Stimulated activated CD4-positive, alpha-beta T cell treated with anti-CD3 and anti-CD28 coated beads, TNF-alpha, amount 100 ng/mL, for 48 hours (primary cell): Measurements from ENCODE around the gene CACNA1D.
"Not testable (repeated sequence)": the region's sequence is repeated elsewhere in the genome, so short reads cannot be mapped to it uniquely, and the experiment has no call there.

Experiments
- DNase-seq, 3 donors: peaks; one replicate each; pipeline ENCODE4 v3.0.0-alpha.2; 2020; ENCODE audit warnings: low read depth in 3 of 3

The CACNA1D gene

DNA sequence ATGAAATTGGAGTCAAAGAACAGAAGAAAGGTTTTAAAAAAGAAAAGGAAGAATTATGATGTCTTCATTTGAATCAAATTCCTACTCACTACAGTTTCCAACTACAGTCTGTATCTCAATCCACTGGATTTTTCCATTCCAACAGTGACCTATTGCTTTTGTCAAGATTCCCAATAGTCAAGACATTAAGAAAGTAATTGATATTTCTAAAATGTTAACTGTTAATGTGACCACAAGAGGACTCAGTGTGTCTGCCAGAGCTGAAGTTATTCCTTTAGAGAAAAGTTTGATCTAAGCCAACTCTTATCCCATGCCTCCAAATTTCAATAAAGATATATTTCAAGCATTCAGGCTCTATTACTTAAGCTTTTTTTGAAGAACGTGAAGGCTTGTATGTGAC, 163.2 kb downstream of the CACNA1D start:
- no peak for DNase-seq

- no peak for DNase-seq
Measured at GRCh38 chr3:53658613-53659193, 164.3 kb downstream of the CACNA1D start.

DNA sequence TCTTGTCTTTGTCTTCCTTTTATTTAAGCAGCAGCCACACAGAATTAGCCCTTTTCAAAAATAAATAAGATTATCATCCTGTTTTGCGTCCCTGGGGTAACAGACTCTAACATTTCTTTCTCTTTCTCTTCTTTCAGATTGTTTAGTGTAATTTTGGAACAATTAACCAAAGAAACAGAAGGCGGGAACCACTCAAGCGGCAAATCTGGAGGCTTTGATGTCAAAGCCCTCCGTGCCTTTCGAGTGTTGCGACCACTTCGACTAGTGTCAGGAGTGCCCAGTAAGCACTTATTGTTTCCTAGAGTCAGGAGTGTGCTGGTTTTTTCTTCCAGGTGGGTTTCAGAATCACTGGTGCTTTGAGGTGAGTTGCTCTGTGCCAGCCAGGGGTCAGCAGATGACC, 165.6 kb downstream of the CACNA1D start:
- no peak for DNase-seq

DNA sequence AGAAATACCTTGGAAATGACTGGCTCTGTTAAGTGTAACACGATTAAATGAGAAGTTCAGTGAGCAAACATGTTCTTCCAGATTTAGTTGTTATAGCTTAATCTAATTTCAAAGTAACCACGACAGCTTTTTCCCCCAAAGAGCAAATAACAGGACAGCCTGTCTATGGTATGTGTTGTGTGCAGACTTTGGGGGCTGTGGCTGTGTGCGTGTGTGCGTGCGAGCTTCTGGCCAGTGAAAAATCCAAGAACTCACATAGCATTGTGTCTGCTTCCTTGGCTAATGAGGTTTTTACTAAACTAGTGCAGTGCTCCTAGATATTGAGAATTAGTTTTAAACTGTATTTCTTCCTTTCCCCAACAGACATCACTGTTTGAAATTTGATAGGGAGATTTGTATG, 167.1 kb downstream of the CACNA1D start:
- no peak for DNase-seq

- DNase-seq, result not testable (repeated sequence)
Measured at GRCh38 chr3:53664812-53665211, 170.4 kb downstream of the CACNA1D start.

DNA sequence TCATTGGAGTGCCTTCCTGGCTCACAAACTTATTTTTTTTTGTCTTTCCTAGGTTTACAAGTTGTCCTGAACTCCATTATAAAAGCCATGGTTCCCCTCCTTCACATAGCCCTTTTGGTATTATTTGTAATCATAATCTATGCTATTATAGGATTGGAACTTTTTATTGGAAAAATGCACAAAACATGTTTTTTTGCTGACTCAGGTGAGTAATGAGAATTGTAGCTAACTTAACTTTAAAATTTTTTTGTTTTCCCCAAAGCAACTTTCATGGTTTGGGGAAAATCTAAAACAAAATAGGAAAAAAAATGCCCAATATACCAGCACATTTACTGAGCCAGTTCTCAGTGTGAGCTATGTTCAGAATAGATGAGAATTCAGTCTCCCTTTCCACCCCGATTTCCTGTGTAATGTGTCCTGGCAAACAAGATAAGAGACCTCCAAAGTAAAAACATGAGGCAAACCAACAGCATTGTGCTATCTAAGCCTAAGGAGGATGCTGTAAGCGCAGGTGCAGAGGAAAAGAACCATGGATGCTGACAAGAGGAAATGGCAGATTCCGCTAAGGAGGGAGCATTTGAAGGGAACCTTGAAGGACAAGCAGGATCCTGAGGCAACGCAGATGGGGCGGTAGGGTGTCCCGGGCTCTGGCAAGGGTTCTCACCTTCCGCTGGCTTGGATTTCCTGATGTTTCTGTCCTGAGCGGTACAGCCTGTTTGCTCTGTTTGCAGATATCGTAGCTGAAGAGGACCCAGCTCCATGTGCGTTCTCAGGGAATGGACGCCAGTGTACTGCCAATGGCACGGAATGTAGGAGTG, 171.4 kb downstream of the CACNA1D start:
- no peak for DNase-seq

DNA sequence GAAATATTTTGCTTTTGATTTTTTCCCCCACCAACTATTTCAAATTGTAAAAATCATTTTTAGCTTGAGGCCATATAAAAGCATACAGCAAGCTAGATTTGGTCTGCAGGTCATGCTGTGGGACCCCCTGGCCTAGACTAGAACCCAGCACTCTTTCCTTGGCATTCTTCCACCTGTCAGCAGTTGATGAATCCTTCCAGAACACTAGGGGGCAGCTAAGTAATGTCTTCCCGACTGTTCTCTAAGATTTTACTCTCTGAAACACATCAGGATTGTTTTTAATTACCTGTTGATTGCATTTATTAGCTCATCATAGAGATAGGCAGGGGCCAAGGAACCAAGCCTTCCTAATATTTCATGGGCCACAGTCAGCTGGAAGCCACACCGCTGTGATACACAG, 174.5 kb downstream of the CACNA1D start:
- no peak for DNase-seq

DNA sequence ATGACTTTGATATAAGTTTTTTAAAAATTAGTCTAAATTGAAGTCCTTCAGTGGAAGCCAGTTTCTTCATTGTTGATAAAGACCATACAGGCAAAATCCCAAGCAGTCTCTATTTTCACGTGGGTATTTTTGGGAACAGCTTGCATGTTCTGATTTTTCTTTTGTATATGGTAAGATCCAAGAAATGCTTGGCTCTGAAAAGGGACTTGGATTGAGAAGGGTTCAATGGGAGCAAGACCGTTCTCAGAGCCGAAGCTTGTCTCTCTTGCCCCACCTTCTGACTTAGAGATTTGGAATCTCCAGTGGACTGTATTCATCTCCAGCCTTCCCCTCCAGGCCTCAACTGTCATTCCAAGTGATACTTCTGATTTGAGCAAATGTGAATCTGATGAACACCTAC, 176.3 kb downstream of the CACNA1D start:
- DNase-seq, result no peak

- no peak for DNase-seq
Measured at GRCh38 chr3:53671192-53671960, 177.0 kb downstream of the CACNA1D start.

DNA sequence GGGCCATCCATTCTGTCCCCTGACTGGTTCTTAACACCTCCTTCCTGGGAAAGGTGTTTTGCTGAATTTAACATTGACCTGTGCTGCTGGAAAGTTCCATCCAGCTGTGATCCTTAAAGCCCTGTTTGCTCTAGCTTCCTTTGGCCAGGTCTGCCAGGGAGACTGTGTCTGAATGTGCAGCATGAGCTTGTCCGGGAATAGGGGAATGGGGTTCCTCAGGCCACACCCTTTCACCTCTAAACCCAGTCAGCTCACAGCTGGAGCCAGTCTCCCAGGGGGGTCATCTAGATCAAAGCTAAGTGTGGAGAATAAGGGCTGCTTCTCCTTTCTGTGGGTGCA, 177.5 kb downstream of the CACNA1D start:
- no peak for DNase-seq

DNA sequence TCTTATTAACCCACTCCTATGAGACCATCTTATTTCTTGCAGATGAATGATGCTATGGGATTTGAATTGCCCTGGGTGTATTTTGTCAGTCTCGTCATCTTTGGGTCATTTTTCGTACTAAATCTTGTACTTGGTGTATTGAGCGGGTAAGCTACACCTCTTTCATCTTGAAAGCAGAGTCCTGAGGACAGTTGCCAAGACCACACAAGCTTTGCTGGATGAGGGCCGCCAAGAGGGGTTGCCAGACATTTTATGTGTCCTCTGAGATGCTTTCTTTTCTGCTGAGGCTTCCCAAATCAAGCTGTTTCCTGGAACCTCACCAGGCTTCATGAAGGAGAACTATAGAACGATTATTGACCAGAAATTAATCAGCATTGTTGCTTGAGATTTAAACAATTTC, 178.6 kb downstream of the CACNA1D start:
- DNase-seq, result no peak

DNA sequence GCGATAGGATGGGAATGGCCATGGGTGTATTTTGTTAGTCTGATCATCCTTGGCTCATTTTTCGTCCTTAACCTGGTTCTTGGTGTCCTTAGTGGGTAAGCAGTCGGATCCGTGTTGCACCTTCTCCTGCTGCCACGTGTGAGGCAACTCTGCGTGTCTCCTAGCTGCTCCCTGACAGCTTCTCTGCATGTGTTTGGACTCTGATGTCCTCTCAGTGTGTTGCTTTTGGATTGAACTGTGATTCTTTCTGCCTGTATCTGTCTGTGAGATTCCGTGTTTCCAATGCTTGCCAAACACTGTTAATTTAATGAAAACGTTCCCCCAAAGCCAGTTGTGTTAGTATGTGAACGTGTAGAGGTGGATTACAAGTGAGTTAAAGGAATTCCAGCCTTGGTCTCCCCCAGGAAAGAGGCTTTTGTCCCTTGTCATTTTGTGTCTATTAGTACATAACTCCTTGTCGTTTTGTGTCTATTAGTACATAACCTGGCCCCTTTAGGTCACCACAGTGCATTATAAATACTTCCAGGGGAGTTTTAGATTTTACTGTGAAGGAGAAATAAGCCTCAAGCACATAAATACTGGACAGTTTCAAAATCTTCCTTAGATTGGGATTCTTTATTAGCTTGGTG, 179.4 kb downstream of the CACNA1D start:
- no peak for DNase-seq

- DNase-seq, result no peak
Measured at GRCh38 chr3:53674582-53674981, 180.2 kb downstream of the CACNA1D start.

DNA sequence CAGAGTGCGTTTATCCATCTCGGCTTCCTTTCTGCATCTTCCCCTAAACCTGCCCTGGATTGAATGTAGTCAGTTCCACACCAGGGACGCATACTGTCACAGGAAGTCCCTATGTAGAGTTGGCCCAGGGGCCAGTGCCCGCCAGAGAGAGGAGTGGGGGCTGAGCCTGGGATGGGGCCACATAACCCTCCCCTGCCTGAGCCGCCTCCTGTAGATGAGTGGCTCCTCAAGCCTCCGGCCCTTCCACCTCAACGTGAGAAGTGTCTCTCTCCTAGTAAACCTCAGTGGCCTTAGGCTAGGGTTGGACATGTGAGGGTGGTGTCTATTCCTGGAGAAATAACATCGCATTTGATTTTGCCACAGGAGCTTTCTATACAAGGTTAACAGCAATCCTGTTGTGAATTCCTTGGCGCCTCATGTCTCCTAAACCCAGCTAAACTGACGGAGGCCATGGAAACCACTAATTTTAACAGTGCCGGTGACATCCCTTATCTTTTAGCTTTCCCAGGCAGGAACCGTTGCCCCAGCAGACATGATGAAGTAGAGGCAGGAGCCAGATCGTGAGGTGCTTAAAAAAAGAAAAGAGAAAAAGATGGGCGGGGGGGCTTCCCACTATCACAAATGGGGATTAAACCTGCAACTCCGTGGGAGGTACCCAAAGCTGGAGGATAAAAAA, 180.7 kb downstream of the CACNA1D start:
- no peak for DNase-seq

- DNase-seq, result no peak
Measured at GRCh38 chr3:53675942-53676341, 181.5 kb downstream of the CACNA1D start.

DNA sequence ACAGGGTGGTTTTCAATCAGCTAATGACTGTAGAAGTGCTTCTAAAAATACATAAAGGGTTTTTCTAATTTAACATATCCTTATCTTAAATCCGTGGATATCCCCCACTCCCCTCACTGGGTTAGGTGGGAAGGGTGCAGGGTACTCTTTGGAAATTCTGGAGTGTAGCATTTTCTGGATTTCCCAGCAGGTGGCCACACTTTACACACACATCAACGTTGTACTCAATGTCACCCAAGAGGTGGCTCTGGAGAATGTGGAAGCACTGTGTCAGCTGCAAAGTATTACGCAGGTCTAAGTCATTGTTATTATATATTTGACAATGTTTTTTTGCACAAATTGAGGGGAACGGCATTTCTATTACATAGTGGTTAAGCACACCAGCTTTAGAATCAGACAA, 183.0 kb downstream of the CACNA1D start:
- DNase-seq, result no peak

- no peak for DNase-seq
Measured at GRCh38 chr3:53680028-53680427, 185.6 kb downstream of the CACNA1D start.

DNA sequence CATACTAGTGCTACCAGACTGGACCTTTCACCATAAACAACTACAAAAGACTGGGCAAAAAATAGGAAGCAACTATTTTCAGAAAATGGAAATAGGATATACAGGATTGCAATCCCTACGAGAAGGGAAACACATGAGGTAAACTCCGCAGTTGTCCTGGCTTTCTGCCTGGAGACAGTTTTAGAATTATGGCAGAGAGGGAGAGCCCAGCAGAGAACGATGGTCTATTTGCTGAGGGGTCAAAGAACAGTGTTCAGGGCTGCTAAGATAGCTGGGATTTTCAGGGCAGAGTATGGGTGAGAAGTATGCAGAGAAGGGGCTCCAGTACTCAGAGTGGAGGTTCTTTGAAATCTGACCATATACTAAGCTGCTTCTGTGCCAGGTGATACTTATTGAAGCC, 188.4 kb downstream of the CACNA1D start:
- DNase-seq, result no peak

DNA sequence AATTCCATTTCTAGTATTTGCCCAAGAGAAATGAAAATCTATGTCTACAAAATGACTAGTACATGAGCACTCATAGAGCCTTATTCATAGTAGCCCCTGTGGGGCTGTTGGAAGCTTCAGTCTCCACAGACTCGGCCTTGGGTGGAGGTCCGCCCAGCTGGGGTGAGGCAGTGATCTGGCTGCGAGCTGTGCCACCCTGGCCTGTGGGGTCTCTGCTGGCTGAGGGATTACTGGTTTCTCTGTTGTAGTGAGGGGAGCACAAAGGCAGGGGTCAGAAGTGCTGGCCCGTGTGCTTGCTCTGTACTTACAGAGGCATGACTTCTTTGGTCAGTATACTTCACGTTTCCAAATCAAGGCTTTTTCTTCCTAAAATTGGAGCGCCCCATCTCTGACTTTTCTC, 193.7 kb downstream of the CACNA1D start:
- no peak for DNase-seq

- no peak for DNase-seq
Measured at GRCh38 chr3:53688989-53689388, 194.6 kb downstream of the CACNA1D start.

GRCh38 chr3:53689681-53690080, 195.3 kb downstream of the CACNA1D start:
- no peak for DNase-seq

DNA sequence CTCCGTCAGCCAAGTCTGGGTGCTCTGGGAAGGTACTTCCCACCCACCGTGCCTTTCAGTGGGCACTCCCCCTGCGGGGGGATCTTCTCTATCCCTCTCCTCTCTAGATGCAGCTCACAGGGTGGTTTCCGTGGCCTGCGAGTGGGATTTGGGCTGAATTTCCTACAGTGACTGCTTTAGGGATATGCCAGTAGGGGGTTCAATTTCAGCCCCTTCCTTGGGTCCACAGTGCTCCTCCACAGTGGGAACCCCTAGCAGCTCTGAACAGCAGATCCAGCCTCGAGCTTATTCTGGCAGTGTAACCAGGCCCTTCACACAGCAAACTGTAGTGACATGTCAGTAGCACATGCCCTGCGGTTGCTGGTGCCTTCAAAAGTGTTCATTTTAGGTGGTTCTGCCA, 196.1 kb downstream of the CACNA1D start:
- no peak for DNase-seq
